T-helper 2 cell treated with Interferon-gamma antibody and Interleukin-4, amounts not matched to agents 100 ng/mL and 5 ng/mL, for 36 hours (primary cell): ENCODE measurements around the gene EDARADD. TPM values are rescaled to one million over a fixed set of nuclear protein-coding genes. Genes with fewer than 3 reads are reported as not detected.
"Not testable (repeated sequence)": the region's sequence is repeated elsewhere in the genome, so short reads cannot be mapped to it uniquely, and the experiment has no call there.

Experiments
- intact Hi-C: fragments of 100-400 bp; cut with micrococcal nuclease; formaldehyde crosslinking; loops from one replicate; pipeline ENCODE4 v1.15.1; 2023
- total RNA-seq: library from RNA; stranded (reverse); gene quantifications from 2 replicates; pipeline ENCODE4 v1.2.3, GENCODE V29; 2022

The EDARADD gene
- total RNA-seq, 1 donor from 2014 or later = 9.7 TPM

GRCh38 chr1:236429715-236430274 lies 35.7 kb downstream of the EDARADD start:
- intact Hi-C loops = no loop called here

DNA sequence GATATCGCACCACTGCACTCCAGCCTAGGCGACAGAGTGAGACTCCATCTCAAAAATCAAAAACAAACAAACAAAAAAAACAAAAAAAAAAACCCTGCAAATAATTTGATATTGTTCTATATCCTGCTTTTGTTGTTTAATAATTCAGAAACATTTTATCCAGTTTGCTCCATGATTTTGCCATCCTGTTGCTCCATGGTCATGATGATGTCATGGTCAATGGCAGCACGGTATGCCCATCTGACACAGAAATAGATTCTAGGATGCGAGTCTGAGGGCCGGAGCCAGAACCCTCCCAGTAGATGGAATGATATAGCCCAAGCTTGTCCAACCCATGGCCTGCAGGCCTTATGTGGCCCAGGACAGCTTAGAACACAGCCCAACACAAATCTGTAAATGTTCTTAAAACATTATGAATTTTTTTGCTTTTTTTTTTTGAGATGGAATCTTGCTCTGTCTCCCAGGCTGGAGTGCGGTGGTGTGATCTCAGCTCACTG lies 39.8 kb downstream of the EDARADD start:
- intact Hi-C loops = no loop called here

DNA sequence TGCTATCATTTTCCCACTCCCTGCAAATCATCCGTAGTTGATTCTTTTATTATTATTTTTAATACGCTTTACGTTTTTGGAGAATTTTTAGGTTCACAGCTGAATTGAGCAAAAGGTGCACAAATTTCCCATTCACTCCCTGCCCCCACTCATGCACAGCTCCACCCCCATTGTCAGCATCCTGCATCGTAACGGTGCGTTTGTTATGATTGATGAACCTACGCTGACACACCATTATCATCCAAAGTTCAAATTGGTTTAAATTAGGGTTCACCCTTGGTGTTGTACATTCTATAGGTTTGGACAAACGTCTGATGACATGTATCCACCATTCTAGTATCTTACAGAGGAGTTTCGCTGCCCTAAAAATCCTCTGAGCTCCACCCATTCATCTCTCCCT lies 44.5 kb downstream of the EDARADD start:
- intact Hi-C loops = no loop called here

- intact Hi-C loops = no loop called here
These were observed 46.3 kb downstream of the EDARADD start for GRCh38 chr1:236440373-236440772.

- intact Hi-C loops = no loop called here
These were observed 56.7 kb downstream of the EDARADD start for GRCh38 chr1:236450779-236451178.

DNA sequence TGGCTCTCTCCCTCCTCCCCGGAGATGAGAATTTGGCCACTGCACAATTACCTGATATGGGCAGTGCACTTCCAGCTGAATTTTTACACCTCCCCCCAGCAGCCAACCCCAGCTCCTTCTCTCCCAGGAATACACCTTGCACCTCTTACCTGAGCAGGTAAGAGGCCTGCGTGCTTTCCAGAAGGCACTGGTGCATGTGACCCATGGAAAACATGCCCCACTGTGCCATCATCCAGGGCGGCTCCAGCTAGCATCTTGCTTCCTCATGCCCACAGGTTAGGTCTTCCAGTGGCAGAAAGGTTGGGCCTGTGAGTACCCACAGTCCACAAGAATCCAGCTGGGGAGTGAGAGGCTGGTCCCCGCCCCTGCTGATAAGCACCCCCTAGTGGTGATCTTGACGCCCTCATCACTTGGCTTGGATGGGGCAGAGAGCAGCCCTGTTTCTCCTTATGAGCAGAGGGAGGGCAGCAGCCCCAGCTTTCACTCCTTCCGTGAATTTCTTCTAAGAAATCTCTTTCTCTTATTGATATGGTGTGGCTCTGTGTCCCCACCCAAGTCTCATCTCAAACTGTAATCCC lies 57.8 kb downstream of the EDARADD start:
- intact Hi-C loops = loop anchor here (1.0 kb wide), 1 partner anchor 343 kb away; no protein-coding TSS in a partner anchor

DNA sequence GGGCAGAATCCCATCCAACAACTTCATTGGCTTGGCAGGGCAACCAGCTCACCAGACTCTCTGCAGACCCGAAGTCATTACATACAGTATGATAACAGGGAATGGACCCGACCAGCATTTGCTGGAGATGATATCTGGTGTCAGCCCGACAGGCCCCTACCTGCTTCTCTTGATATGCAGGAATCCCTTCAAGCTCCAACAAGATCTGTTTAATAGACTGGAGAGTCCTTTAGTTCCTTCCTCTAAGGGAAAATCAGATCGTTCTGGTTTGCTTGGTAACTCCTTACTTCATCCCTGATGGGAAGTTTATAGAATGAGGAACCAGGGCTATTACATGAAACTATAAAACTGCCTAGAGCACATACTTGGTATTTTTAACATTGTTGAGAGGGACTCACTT lies 61.2 kb downstream of the EDARADD start:
- intact Hi-C loops = no loop called here

DNA sequence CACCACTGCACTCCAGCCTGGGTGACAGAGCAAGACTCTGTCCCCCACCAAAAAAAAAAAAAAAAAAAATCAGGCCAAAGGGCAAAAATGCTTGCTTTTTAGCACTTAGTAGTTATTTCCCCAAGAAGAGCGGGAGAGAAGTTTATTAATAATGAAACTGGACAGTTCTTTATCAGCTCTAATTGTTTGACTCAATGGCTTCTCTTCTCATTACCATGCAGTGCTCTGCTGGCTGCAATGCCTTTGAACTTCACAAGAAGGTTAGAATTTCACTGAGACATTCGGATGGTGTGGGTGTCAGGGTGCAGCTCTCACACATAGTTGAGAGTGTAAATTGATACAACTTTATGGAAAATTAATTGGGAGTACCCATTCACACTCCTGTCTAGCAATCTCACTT lies 63.7 kb downstream of the EDARADD start:
- intact Hi-C loops = no loop called here

GRCh38 chr1:236458996-236459395 lies 64.9 kb downstream of the EDARADD start:
- intact Hi-C loops = no loop called here

DNA sequence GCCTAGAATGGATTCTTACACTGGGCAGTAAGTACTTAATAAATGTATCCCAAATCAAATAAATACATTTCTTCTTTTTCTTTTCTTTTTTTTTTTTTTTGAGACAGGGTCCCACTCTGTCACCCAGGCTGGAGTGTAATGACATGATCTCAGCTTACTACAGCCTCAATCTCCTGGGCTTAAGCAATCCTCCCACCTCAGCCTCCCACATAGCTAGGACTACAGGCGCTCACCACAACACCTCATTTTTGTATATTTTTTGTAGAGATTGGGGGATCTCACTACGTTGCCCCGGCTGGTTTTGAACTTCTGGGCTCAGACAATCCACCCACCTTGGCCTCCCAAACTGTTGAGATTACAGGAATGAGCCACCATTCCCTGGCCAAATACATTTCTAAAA lies 66.0 kb downstream of the EDARADD start:
- intact Hi-C loops = no loop called here

GRCh38 chr1:236464197-236464596 lies 70.1 kb downstream of the EDARADD start:
- intact Hi-C loops = not testable (repeated sequence)

DNA sequence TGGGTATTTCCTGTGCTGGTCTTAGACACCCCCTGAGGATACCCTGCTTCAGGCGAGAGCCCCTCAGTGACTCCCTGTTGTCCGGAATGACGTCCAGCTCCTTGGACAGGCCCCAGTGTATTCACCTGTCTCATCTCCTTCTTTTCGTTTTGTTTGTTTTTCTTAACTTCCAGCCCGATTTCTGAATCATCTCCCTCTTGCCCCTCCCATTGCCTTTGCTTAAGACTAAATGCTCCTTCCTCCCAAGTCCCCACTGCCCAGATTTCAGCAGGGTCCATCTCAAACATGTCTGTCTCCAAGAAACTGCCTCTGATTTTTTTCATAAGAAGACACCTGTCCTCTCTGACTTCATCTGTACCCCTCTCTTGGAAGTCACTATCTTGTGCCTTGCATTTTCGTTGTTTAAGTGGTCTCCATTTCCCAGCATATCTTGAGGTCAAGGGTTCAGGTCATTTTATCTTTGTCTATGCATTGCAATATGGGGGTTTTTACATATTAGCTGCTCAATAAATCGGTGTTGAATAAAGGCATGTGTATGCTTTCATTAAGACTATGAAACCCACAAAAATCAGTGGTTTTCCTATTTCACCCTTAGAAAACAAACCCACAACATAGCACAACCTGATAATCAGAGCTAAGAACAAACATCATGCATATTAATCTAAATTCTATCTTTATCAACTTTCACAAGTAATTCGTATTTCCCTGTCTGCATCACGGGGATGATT lies 71.3 kb downstream of the EDARADD start:
- intact Hi-C loops = no loop called here

GRCh38 chr1:236465959-236466303 lies 71.8 kb downstream of the EDARADD start:
- intact Hi-C loops = no loop called here

DNA sequence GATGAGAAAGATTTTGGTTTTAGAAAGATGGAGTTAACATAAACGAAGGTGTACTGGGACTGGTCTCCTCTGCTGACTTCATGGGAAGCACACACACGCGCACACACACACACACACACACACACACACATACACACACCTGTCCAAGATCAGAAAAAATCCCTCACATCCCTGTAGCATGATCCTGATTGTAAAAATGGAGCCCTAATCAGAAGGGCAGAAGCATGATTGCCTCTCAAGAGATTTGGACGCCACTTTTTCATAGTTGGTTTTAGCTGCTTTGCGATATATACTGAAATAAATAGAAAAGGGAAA lies 73.2 kb downstream of the EDARADD start:
- intact Hi-C loops = no loop called here

DNA sequence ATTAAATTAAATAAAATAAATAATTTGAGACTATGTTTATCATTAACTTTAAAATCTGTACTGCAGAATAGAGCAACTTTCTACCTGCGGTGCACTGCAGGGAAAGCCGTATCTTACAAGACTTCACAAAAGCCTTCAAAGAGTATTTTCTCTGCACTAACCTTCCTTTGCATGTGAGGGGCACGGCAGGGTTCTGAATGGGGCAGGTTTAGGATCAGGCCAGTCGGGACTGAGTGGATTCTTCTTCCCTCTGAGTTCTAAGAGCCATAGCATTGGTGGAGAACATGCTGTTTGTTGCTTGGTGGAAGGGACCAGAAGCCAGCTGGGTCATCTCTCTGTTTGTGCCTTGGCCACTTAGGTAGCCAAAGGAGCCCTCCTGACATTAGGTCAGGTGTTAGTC lies 74.5 kb downstream of the EDARADD start:
- intact Hi-C loops = no loop called here

- intact Hi-C loops = no loop called here
These were observed 75.4 kb downstream of the EDARADD start for GRCh38 chr1:236469466-236469865.

GRCh38 chr1:236471096-236471495 lies 77.0 kb downstream of the EDARADD start:
- intact Hi-C loops = no loop called here

DNA sequence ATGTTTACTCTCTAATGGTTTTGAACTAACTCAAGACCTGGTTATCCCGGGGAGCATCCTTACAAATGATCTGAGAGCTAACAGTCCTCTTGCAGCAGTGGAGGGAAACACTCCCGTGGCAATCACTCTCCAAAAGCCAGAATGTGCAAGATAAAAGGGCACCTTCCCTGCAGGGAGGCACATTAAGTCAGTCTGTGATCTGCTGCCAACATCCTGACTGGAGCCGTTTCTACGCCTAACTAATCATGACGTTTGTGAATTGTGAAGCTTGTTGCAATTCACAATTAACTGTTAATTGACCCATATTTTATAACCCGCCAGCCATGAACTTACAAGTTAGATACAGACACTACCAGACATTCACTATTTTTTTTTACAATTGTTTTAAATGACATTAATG lies 77.6 kb downstream of the EDARADD start:
- intact Hi-C loops = no loop called here

DNA sequence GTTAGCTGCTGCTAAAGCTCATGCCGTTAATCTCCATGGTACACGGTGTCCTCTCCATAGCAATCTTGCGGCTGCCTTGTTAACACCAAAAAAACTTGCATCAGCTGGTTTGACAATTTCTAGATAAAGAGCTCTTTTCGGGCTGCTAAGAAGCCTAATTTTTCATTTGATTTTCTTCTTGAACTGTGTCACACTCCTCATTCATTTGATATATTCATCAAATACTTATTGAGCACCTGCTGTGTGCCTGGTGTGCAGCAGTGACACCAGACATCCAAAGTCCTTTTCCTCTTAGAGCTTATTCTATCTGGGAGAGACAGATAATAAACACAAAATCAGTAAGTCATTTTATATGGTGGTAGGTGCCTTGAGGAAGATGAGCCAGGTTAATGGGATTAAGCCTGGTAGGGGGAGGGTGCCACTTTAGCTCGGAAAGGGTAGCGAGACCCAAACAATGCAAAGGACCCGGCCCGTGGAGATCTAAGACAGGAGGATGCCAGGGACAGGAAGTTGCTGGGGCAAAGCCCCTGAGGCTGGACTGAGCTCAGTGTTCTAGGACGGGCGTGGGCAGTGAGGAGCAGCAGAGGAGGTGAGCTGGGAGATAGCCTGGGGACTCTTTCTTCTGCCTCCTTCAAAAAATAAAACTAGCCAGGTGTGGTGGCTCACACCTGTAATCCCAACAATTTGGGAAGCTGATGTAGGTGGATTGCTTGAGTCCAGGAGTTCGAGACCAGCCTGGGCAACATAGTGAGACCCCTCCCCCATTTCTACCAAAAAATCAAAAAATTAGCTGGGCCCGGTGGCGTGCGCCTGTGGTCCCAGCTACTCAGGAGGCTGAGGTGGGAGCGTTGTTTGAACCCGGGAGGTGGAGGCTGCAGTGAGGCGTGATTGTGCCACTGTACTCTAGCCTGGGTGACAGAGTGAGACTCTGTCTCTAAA lies 79.0 kb downstream of the EDARADD start:
- intact Hi-C loops = no loop called here

DNA sequence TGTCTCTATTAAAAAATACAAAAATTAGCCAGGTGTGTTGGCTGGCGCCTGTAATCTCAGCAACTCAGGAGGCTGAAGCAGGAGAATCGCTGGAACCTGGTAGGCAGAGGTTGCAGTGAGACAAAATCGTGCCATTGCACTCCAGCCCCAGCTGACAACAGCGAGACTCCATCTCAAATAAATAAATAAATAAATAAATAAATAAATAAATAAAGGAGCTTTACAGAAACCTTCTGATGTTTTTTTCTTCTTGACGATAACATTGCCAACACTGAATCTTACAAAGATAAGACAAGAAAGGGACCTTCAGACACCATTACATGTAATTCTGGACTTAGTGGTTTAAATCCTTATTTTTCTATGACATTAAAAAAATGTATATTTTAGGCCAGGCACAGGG lies 81.9 kb downstream of the EDARADD start:
- intact Hi-C loops = no loop called here

- intact Hi-C loops = no loop called here
These were observed 86.8 kb downstream of the EDARADD start for GRCh38 chr1:236480758-236481436.
